RKO (cell line): Measurements from ENCODE around the gene SAMD7.

Experiments
- DNase-seq: peaks from one replicate; pipeline ENCODE4 v3.0.0-alpha.2; 2016; ENCODE audit warnings: low spot score

The SAMD7 gene, protein sequence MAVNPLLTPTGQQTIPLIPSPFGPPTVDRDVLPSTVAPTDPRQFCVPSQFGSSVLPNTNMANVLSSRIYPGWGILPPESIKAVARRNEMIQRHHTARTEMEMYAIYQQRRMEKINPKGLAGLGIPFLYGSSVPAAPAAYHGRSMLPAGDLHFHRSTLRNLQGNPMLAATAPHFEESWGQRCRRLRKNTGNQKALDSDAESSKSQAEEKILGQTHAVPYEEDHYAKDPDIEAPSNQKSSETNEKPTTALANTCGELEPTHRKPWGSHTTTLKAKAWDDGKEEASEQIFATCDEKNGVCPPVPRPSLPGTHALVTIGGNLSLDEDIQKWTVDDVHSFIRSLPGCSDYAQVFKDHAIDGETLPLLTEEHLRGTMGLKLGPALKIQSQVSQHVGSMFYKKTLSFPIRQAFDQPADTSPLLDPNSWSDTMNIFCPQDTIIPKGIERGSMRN

DNA sequence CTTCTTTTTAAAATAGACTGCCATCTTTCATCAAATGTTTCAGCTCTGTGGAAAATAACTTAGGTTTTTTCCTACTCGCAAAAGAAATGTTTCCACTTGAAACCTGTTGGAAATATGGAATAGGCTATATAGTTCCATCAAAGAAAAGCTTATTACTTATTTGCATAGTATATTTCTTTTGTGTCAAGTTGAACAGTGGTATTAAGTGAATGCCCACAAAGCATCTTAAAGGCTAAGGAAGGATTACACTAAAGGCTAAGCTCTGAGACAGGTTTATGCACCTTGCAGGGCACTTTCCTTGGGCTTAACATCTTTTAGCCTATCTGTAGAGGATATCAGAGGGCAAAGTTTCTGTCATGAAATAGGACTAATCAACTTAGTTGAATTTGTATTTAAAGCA is at the start of gene SAMD7:
SAMD7 (plus strand) TSS at position 301 of the 400 bp plus-strand sequence. CDS start 7,927 bp downstream, outside the sequence.
- DNase-seq, result no peak

DNA sequence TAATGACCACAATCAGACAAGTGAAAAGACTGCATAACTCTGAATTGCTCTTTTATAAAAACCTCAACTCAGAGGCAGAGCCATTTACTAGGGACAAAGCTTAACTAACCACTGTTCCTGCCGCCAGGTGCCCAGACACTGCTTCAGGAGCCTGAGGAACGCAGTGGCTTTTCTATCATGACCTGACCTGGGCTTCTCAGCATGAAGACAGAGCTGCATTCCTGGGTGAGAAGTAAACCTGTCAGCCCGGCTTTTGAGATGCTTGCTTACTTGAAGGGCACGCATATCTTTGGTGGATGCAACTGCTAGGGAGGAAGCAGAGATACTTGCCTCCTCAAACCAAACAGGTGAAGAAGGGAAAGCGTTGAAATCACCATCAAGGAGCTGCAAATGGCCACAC is 49.5 kb upstream of the SAMD7 start:
- DNase-seq, result no peak

DNA sequence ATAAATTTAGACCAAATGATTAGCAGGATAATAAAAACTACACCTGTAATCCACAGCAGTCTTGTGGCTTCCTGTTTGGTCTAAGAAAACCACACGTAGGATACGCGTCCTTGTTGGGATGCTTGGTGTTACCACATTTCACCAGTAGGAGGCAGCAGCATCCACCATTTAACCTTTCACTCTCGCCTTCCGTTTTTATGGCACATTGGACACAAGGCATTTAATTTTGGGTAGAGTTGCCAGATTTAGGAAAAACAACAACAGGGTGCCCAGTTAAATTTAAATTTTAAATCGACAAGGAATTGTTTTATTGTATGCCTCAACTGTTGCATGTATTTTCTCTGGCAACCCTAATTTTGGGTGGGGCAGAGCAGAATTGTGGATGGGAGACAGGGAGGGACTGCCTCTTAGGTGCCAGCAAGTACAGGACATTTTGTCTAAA is 47.9 kb upstream of the SAMD7 start:
- peak; percentile 64 for DNase-seq

DNA sequence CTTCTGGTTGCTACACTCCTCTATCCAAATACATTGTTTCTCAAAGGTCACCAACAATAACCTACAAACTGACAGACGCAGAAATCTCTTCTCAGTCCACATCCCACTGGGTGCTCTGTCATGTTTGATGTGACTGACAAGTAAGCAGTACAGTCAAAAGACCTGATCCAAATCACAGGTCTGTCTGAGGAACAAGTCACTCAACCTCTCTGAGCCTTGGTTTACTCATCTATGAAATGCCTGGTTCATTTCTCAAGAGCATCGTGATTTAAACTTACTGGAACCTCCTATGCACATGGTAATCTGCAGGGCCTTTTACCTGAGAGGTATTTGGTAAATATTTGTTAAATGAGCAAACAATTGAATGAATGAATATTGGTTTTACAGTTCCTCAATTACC is 47.1 kb upstream of the SAMD7 start:
- no peak for DNase-seq

DNA sequence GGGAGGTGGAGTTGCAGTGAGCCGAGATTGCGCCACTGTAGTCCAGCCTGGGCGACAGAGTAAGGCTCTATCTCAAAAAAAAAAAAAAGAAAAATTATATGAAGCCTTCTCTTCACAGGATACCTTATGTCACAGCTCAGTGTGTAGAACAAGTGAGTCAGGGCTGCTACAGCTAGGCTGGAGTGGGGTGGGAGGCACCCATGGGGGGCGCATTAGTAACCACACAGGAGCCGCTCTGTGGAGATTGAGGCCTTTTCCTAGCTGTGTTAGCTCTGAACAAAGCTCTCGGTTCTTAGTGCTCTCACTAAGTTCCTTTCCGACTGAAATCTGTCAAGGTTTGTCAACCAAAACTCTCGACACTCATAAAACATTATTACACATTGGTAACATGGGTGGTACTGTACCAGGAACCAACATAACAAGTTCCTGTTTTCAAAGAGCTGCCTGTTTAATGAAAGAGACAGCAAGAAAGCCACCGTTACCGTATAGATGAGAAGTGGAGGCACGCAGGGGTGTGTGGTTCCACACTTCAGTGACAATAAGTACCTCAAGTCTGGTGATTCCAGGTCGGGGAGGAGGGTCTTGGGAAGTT is 46.1 kb upstream of the SAMD7 start:
- DNase-seq, result no peak

DNA sequence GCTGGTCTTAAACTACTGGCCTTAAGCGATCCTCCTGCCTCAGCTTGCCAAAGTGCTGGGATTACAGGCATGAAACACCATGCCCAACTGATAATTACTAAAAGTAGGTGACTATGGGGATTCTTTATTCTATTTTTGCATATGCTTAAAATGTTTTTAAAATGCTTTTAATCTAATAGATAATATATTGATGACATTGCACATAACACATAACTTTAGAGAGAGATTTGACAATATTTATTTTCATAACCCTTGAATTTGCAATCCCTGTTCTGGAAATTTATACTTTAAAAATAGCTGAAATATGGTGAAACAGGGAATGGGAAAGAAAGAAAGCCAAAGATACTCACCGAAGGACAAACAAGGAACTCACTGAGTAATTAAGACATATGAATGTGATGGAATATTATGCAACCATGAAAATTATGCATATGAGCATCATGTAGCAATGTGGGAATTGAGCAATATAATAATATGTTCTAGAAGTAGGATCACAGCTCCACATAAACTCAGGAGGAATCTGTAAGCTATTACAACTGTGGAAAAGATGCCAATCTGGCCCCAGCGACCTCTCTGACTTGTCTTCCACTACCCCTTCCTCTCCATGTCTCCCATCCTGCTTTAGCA is 43.7 kb upstream of the SAMD7 start:
- no peak for DNase-seq

DNA sequence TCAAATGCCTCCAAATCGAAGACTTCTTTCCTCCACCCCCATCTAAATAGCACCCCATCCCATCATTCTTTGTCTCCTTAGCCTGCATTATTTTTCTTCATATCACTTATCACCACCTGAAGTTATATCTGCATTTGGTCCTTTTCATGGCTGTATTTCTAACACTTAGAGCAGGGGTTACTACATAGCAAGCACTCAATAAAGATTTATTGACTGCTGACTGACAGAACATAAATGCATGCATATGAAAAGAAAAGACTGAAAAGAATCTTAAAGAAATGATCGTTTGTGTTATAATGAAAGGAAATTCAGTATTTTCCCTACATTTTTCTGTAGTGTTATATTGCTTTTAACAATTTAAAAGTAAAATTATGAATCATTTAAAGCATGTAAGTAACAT is 43.0 kb upstream of the SAMD7 start:
- DNase-seq, result no peak

DNA sequence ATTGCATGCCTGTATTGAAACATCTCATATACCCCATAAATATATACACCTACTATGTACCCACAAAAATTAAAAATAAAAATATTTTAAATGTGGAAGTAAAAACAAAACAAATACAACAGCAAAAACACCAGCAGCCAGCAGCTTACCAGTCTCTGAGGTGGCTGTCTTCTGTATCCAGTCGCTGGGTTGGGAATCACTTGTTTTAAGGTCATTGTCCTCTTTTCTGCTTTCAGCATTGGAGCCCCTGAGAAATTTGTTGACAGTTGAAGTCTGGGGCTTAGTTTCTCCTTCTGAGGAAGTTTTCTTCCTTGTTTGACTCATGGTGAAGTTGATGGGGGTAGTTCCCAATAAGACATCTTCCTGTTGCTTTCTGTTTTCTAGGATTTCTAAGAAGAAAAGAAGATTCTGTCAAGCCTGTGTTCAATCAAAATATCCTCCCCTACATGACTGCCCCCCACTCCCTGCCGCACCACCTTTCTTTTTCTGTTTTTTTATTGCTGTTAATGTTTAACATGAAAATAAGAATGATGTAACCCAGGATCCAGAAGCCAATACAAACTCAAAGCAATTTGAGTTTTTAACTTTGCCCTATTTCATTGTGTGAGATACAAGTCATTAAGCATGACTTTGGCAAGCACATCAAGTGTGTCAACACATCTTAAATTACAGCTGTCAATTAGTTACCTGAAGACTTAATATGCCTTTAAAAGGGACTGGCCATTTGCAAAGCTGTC is 41.7 kb upstream of the SAMD7 start, which contains the start of gene LRRC31:
LRRC31 (minus strand) TSS at position 452 of the 737 bp plus-strand sequence; CDS start at position 324, 128 bp downstream.
- no peak for DNase-seq

DNA sequence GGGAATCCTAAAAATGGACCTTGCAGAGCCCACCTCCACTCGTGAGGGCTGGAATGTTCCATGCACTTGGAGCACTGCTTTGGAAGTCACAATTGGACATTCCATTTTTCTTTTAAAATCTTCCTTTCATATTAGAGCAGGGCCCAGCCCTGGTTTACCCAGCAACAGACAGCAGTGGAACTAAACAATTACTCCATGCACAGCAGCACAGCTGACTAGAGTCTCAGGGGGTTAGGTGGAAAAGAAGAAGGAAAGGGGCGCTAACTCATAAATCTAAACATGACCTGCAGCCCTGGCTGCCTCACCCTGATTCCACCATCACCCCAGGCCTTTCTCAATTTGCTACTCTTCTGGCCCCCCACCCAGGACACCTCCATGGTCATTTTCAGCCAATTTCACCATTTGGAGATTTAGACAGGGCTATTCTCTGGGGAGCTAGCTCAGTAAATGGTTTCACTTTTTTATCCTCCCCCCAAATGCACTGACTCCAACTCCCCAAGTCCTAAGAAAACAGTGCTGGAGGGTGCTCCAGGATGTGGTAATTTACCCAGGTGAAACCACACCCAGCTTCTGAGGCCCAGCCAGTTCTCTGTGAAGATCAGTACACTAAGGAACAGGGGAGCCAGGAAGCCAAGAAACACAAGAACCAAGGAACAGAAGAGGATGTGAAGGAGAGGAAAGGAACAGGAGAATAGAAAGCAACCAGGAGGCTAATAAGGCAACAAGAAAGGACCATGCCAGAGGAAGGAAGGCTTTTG is 40.1 kb upstream of the SAMD7 start:
- DNase-seq, result no peak

DNA sequence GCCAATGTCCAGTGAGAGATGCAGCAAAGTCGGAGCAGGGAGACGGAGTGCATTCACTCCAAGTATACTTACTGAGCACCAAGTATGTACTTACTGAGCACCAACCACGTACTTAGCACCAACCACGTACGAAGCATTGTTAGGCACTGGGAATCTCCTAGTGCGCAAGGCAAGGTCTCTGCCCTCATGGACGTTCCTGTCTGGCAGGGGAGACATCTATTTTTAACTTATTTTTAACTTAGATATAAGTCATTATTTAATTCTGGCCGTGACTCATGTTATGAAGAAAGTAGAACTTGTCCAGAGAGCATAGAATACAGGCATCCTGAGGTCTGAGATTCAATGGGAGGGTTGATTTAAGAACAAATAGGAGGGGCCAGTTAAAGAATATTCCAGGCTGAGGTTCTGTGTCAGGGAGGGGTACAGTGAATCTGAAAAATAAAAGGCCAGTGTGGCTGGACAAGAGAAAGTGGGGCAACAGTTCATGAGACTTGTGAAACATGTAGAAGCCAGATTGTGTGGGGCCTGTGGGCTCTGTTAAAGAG is 32.3 kb upstream of the SAMD7 start:
- DNase-seq, result no peak

DNA sequence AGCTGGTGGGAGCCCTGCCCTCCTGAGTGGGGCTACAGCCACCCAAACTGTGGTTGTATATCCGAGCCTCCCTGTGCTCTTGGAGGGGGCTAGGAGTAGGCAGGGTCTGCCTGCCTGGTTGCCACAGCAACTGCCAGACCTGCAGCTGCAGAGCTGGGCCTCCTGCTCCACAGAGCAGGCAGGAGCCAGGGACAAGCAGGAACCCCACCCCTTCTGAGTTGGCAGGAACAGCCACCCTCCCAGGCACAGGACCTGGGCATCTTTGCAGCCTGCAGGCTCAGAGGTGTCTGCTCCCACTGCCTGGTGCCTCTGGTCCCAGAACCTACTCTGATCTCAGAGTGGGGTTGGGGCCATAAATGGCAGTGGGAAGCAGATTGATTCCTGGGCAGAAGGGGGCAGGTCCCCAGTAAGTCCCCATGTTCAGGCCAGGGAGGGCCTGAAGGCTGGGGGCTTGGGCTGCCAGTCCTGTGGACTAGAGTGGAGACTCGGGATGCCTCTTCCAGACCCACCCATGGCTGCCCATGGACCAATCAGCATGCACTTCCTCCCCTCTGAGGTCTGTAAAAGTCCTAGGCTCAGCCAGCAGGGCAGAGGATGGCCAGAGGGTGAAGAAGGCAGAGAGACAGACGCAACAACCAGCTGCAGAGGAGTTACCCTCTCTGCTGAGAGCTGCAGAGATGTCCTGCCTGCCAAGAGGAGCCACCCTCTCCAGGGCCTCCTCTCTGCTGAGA is 31.4 kb upstream of the SAMD7 start:
- DNase-seq, result no peak

DNA sequence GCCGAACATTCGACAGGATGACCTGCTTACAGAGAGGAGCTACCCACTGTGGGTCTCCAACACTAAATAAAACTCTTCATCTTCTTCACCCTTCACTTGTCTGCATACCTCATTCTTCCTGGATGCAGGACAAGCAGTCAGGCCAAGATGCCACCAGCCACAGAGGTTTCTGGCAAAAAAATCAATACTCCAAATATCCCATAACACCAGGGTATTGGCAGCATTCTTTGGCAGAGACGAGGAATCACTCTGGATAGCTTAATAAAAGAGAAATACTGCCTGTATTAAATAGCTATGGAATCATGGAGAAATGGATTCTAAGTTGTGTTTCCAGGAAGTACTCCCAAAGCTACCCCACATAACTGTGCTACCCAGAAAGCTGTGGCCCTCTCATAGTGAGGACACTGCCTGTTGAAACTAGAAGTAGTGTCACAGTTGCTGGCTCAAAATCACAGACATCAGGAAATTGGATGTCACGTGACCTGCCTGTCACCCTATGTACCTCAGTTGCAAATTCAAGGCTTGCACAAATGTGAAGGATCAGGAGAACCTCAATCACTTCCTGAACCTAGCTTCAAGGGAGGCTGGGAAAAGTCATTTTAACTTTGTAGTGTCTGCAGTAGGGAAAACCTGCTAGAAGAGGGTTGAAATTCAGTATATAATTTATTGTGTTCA is 30.7 kb upstream of the SAMD7 start:
- no peak for DNase-seq

DNA sequence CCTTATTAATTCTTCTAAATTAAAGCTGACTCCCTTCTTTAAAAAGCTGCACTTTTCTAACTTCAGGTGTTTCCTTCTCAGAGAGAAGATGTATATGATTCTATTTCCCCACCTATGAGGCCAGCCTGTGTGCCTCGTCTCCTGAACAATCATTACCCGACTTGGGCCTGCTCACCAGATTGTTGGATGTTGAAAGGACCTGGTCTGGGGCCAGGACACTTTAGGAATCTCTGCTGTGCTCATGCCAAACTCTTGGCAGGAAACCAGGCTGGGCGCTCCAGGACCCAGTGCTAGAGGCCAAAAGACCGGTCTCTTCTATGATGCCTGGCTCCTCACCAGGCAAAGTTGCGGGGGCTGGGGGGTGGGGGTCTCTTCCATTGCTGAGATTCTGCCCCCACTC is 24.7 kb upstream of the SAMD7 start:
- no peak for DNase-seq

DNA sequence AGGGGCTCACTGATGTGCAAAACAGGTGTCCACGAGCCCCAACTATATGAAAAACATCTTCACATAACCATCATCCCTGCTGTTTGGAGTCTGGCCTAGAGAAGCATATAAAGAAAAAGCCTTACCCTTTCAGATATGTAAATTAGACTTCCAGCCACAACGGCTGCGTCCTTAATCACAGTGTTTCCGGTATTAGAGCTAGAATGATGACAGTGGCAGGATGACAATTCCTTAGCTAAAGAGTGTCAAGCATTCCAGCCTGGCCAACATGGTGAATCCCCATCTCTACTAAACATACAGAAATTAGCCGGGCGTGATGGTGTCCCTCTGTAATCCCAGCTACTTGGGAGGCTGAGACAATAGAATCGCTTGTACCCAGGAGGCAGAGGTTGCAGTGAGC is 19.5 kb upstream of the SAMD7 start:
- no peak for DNase-seq

DNA sequence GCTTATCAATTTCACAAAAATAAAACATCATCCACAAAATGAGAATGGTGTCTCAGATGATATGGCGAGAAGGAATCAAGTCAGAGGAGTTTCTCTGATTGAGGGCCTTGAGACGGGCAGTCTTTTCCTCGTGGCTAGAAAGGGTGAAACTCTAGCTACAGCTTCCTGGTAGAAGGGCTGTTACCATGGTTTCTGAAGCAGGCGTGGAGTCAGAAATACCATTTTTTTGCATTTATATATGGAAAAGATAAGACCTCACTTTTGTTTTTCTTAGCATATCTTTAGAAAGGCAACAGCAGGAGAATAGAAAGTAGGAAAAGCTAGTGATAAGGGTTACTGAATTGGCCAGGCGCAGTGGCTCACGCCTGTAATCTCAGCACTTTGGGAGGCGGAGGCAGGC is 17.3 kb upstream of the SAMD7 start:
- no peak for DNase-seq

DNA sequence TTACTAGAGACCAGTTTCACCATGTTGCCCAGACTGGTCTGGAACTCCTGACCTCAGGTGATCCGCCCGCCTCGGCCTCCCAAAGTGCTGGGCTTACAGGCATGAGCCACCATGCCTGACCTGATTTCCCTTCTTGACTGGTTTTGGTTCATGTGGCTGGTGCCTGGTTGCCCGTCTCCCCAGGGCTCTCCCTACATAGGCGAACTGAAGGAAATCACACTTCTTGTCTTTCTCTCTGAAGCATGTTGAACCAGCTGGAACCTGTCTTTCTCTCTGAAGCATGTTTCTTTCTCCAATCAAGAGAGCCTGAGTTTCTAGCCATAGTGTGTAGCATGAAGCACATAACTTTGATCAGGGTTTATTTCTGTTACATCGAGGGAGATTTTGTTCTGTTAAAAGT is 16.3 kb upstream of the SAMD7 start:
- DNase-seq, result no peak

DNA sequence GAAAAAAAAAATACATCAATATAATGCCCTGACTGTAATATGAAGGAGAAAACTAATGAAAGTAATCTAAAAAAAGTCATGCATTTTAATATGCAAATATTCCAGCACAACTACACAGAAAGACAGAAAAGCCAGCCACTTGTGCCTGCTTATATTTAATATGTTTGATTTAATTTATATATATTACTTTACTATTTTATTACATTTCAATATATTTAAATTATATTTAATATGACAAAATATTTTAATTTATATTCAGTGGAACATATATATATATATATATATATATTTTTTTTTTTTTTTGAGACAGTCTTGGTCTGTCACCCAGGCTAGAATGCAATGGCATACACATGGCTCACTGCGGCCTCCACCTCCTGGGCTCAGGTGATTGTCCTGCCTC is 14.1 kb upstream of the SAMD7 start:
- no peak for DNase-seq

DNA sequence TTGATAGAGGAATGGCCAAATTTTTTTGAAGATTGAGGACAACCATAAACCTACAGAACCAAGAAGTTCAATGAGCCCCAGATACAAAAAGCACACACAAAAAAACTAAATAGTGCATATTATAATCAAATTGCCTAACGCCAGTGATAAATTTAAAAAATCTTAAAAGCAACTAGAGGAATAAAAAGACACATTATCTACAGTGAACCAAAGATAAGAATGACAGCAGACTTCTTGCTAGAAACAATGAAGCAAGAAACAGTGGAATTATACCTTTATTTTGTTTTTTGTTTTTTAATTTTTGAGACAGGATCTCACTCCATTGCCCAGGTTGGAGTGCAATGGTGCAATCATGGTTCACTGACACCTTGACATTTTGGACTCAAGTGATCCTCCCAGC is 9.9 kb upstream of the SAMD7 start:
- DNase-seq, result no peak

DNA sequence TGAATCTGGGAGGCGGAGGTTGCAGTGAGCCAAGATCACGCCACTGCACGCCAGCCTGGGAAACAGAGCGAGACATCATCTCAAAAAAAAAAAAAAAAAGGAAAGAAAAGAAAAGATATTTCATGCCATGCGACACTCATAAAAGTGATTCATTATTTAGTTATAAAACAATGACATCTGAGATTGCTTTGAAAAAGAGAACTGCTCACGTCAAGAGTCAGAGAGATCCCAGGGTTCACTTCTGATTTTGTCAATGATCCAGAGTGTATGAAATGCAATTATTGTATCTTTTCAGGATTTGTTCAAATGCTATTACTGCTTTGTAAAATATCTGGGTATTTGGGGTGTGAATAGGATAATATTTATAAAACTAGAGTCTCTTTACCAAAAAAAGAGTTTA is 6.0 kb upstream of the SAMD7 start:
- no peak for DNase-seq

DNA sequence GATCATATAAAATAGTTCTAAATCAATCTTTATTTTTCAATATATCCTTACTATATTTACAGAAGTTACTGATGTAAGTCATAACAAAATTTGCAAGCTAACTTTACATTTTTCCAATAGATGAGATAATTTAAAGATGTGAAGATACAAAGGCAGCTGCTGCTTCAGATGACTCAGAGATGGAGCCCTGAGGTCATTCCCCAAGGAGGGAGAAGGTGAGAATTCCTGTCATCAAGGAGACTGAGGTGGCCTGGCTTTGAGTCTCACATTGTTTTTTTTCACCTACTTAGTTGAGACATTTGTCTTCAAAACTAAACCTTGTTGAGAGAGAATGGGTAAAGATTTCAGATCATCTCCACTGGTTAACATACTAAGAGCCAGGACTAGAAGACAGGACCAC is 3.9 kb upstream of the SAMD7 start:
- DNase-seq, result no peak
